GM21390 (cell line): ENCODE data around the gene EPB42.

Source experiments
- ATAC-seq: cut with Tn5 transposase; IDR thresholded peaks from one replicate; pipeline ENCODE4 v1.9.1; 2021; ENCODE audit not compliant: unreplicated experiment

EPB42 gene

DNA sequence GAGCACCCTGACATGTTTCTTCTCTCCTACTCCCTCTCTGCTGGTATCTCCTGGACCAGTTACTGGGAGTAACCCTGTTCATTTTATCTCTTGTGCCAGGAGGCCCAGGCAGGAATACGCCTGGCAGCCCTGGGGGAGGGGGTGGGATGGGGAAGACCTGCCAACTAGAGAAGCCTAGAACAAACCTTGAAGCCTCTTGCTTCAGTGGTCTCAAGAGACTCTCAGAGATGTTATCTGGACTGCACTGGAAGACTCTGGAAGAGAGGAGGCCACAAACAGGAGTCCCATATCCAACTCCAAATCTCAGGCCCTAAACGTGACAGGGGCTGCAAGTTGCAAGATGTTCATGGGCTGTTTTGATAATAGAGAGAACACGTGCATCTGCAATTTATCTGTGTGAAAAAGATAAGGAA lies at the start of gene EPB42:
Gene EPB42, minus strand, starts transcription at position 28 of the 413 bp plus-strand sequence. CDS start 193 bp downstream, outside the sequence.
- ATAC-seq = no peak

DNA sequence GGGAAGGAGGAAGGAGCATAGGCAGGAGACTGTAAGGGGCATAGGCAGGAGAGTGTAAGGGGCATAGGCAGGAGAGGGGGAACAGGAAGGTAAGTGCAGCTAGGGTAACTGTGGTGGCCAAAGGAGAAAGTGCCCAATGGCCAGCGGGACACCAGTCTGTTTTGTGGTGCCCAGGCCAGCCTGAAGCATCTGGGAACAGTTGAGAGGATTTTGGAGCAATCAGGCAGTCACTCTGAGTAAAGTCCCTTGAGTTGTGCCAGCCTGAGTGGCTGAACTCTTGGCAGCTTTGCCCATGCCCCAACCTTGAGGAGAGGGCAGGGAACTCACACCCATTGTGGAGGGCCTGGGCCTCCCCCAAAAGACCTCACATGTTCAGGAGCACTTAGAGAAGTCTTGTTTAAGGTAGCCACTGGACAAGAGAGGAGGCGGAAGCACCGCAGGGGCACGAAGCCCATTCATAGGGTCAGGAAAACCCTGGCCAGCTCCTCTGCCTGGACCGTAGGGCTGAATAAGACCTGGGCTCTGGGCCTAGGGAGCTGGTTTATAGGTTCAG lies 49.4 kb upstream of the EPB42 start:
- no peak for ATAC-seq

DNA sequence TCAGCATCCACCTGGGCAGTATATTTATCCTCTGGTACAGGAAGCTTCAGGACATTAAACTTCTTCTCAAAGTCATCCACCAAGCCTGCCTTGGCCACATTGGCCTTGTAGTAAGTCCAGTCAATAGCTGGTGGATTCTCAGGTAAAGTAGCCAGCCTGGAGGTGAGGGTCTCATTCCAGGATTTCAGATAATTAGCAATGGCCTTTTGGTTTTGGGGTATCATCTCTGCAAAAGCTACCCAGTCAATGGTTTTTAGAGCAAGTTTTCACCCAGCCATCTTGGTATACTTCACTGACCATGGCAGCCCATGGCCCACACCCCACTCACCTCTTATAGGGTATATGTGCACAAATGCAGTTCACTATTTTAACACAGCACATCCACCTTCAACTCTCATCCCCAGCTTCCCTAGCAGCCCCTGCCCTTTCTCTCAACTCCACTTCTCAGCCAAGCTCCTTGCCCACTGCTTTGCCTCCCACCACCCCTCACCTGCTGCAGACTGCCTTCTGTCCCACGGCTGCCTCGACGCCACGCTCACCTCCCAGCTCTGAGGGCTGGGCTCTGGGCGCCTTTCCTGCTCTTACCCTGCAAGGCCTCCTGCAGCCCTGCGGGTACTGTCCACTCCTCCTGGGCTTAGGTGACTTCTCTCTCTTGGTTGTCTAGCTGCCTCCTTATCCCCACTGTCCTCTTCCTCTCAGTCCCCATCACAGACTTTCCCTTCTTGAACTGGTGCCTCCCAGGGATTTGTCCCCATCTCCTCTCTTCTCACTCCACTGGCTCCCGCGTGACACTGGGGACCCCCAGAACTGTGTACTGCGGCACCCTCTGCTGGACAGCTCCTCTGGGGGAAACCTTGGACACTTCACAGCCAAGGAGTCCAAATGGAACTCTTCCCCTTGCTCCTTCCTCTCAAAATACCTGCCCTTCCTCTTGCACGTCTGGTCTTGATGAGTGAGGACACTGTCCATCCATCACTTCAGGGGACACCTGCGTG lies 47.6 kb upstream of the EPB42 start:
- ATAC-seq = no peak

GRCh38 chr15:43267439-43267838 lies 46.6 kb upstream of the EPB42 start:
- no peak for ATAC-seq

DNA sequence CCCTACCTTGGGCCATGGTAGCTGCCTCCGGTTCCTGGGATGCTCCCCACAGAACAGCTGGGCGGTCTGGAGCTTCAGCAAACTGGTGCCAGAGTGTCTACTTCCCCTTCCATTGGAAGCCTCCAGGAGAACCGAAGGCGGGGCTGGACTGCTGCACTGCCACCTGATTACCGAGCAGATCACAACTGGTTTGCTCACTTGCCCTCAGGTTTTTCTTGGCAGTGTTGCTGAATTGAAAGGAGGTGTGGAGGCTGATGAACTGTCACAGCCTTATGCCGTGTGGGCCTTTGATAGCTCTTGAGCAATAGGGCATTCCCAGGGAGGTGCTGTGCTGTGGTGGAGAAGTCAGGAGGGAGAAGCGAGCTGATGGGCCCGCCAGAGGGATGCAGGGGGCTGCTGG lies 46.0 kb upstream of the EPB42 start, which contains the start of gene TGM5:
Gene TGM5, minus strand, starts transcription at position 95 of the 400 bp plus-strand sequence. Its CDS starts 79 bp downstream, at position 16.
- ATAC-seq = no peak

- ATAC-seq = no peak
Observed at GRCh38 chr15:43266386-43266785, 45.6 kb upstream of the EPB42 start.

GRCh38 chr15:43260011-43260615 lies 39.3 kb upstream of the EPB42 start:
- ATAC-seq = no peak

DNA sequence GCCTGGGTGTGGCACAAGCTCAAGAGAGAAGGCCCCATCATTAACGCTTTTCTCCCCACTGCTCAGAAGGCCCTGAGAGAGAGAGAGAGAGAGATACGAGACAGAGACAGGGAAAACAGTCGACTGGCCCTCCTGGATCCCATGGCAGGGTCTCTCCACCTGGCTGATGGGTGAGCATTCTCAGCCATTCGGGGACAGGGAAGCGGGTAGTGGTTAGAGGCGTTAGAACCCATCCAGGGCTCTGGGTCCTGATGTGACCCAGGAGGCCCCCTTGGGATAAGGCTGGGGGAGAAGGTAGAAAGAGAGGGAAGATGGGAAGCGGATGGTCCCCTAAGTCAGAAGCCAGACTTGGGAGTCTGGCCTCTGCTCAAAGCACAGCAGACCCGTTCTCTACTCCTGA lies 38.0 kb upstream of the EPB42 start:
- no peak for ATAC-seq

DNA sequence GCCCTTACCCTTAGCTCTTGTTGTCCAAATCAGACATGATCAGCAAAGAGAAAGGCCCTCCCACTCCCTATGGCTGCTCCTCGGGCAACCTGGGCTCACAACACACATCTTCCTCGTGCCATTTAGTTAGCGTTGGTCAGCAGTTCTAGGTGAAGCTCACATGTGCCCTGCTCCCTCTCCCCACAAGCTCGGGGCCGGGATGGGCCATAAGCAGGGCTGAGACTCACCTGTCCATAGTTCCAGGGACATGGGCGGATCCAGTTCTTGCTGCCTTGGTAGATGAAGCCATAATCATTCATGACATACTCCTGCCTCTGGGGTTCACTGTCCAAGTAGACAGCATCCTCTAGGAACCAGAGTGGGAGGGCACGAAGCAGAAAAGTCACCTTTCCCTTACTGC lies 35.5 kb upstream of the EPB42 start:
- no peak for ATAC-seq

DNA sequence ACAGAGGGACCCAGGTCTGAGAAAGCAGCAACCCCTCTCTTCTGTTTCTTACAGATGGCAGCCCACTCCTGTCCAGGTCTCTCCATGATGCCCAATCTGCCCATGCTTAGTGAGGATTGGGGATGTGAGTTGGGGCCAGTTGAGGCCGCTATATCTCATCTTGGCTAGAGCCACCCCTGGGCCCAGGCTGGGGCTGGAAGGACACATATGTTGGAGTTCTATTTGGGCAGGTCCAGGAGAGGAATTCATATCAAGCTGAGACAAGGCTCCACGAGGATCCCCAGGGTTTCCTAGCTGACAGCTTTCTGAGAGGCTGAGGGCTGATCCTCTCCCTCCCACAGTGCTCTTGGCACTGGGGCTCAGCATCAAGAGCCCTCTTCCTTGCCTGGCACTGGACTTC lies 34.6 kb upstream of the EPB42 start:
- no peak for ATAC-seq

- peak; percentile 46 for ATAC-seq
Observed at GRCh38 chr15:43253431-43254403, 32.9 kb upstream of the EPB42 start.

DNA sequence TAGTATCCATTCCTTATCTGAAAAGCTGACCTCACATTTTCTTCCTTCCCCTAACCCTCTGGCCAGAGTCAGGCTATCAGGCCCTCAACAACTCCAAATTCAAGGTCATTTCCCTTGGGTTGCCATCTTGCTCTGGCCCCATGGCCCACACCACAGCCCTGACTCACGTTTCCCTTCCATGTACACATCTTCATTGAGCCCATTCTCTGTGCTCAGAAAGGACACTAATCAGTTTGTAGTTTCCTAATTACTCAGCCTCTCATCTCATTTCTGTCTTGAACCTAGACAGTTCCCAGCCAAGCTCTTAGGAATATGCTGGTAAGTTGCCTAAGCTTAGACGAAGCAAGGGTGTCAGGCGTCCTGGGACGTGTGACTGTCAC lies 31.0 kb upstream of the EPB42 start:
- ATAC-seq = no peak

DNA sequence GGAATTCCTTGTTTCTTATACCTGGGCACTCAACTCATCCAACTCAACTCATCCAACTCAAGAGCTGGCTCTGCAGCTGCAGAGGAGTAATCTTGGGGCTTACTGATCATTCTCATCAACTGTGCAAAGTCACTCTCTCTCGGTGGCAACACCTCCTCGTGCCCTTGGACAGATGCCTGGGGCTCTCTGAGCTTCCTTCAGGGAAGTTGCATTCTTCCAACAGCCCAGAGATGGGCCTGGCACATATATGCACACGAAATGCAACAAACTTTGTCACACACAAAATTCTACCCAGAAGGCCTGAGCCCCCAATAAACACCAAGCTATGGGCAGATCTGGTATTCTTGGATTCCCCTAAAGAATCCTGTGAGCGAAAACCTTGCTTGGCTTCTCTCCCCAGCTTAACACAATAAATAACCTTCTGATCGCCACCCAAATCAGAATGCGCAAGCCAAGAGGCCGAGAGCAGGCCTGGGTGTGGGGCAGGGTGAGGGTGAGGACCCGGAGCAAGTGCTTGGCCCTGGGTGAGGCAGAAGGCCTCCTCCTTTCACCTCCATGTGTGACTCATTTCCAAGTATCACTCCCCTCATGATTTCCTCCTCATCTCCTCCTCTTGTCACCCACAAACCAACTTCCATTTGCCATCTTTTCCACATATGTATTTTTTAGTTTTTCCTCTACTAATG lies 30.5 kb upstream of the EPB42 start:
- no peak for ATAC-seq

DNA sequence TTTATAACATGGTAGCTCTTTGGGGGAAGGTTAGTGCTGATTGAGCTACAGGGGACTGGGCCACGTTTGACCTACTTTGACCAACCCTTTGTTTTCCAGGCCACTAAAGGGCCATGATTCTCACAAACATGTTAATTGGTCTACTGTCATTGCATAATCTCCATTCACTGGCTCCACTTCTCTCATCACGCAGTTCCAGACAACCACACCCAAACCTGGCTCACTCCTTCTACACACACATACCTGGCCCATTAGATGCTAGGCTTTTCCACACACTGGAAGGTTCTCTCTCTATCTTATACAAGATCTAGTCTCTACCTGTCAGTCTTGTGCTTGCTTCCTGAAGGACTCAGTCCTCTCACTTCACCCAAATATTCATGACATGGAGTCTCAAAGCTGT lies 30.0 kb upstream of the EPB42 start:
- ATAC-seq = no peak

GRCh38 chr15:43249699-43250203 lies 28.9 kb upstream of the EPB42 start:
- ATAC-seq = peak; percentile 41

GRCh38 chr15:43249236-43249635 lies 28.4 kb upstream of the EPB42 start:
- peak; percentile 11 for ATAC-seq

DNA sequence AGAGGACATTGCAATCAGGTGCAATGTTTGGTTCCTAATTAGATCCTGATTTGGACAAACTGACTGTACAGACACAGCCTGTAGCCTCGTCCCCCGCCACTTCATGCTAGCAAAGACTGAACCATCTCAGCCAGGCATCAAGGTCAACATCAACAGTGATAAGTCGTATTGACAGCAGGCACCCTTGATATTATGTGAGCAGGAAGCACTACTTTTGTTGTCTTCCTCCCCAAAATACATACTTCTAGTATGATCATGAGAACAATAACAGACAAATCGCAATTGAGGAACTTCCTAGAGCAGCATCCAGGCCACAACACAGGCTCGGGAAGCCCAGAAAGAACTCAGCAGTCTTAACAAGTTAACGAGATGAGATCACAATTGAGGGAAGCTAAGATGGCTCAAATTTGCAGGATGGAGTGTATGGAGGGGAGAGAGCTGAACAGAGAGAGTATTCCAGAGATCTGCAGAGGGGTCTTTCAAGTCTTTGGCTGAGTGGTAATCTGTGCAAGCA lies 25.5 kb upstream of the EPB42 start:
- no peak for ATAC-seq

GRCh38 chr15:43244092-43244491 lies 23.3 kb upstream of the EPB42 start:
- no peak for ATAC-seq

DNA sequence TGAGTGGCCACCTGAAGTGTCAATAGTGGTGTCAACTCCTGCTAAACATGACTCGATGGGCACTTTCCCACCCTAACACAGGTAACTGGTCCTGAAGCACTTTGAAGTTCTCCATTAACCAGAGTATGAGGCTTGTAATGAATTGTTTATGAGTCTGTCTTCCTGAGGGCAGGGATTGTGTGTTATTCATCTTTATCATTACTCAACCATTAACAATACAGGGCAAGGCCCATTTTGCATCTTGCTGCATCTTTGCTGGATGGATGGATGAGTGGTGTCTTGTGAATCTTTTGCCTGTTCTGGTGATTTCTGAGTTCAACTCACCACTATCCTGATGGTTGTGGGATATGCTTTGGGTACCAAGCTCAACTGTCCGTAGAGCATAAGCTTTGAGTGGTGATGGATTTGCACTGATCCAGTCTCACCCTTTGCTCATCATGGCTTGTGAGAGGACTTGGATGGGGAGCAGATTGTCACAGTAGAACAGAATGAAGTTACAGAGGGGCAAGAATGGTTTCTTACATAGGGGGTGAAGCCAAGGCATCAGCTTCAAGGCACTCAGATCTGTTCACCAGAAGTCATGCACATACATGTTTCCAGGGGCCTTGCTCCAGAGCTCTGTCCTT lies 22.3 kb upstream of the EPB42 start:
- ATAC-seq = no peak
